Stimulated activated naive CD8-positive, alpha-beta T cell treated with anti-CD3 and anti-CD28 coated beads, Interleukin-15, Interleukin-2, amounts not matched to agents 100 U/mL and 50 U/mL, for 24 hours (primary cell): ENCODE data around the gene ATXN7.

Experiments
- ATAC-seq: fragments of 150-1000 bp; cut with Tn5 transposase; one replicate; pipeline ENCODE4 v1.10.0; 2021
- DNase-seq: peaks from one replicate; pipeline ENCODE4 v3.0.0; 2021

Gene ATXN7

DNA sequence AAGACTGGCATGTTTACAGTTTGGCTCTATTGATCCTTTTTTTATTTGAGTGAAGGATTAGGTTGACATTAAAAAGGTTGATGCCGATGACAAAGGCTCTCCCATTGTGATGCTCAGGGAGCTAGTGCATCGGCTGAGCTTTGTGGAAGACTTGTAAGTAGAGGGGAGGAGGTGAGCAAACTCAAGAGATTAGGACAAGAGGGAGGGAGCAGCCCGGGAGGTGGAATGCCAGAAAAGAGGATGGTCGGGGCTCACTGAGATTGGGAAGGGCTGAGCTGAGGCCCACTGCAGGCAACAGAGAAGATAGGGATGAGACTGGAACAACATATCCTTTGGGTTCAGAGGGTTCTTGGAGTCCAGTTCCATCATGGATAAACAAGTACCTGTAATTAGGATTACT is 186.2 kb downstream of the ATXN7 start:
- ATAC-seq: no peak
- no peak for DNase-seq
